ENCODE measurements around the gene PPIP5K2.

The PPIP5K2 gene

DNA sequence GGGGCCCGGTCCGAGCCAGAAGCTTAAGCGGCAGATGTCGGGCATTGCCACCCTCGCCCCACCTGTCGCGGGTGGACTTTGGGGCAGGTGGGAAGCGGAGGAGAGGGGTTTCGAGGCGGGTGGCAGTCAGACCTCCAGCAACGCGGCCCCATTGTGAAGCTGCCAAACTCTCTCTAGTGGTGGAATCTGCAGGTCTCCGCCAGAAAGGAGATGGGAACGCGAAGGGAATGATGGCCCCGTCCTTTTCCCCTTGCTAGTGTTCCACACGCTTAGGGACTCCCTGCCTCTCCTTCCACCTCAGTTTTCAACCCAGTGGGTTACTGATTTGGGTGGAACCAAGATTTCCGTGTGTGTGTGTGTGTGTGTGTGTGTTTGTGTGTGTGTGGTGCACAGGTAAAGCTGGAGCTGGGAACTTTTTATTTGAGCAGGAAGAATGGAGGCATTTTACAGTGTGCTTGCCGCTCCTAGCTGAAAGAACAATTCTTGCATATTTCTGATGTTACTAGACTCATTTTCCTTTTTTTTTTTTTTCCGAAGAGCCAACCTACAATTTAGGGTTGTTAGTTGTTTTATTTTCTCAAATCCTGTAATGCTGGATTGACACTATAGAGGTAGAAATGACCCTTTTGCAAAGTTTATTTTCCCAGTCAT lies 139.7 kb downstream of the PPIP5K2 start:
- H3K4me1 ChIP-seq (ENCODE audit: control insufficient read depth, low read length): peaks cover 16% of the 10 kb centered on the region
- H3K79me2 ChIP-seq (ENCODE audit: control insufficient read depth, low read length): peaks cover 55% of the 10 kb centered on the region
- H3F3A ChIP-seq (ENCODE audit: control insufficient read depth, insufficient read depth): no peaks in the 10 kb centered on the region
- peak overlapping the region; percentile 64 for H3K27ac ChIP-seq (ENCODE audit: low read depth, low read length)
- no peaks in the 10 kb centered on the region for H3K9me2 ChIP-seq (replicated peaks; ENCODE audit: control insufficient read depth, low read length)
- H3K27me3 ChIP-seq (ENCODE audit: control insufficient read depth, low read length): no peaks in the 10 kb centered on the region
- TF ChIP-seq EZH2phosphoT487 (IDR thresholded peaks at IDR 0.05; ENCODE audit: borderline replicate concordance, low read length): no peak
- TF ChIP-seq, protein P1, sequence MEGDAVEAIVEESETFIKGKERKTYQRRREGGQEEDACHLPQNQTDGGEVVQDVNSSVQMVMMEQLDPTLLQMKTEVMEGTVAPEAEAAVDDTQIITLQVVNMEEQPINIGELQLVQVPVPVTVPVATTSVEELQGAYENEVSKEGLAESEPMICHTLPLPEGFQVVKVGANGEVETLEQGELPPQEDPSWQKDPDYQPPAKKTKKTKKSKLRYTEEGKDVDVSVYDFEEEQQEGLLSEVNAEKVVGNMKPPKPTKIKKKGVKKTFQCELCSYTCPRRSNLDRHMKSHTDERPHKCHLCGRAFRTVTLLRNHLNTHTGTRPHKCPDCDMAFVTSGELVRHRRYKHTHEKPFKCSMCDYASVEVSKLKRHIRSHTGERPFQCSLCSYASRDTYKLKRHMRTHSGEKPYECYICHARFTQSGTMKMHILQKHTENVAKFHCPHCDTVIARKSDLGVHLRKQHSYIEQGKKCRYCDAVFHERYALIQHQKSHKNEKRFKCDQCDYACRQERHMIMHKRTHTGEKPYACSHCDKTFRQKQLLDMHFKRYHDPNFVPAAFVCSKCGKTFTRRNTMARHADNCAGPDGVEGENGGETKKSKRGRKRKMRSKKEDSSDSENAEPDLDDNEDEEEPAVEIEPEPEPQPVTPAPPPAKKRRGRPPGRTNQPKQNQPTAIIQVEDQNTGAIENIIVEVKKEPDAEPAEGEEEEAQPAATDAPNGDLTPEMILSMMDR (IDR thresholded peaks at IDR 0.05; ENCODE audit: low read depth, low read length, poor library complexity, severe bottlenecking): no peak
- no peaks in the 10 kb centered on the region for H3K9me3 ChIP-seq (ENCODE audit: control insufficient read depth, insufficient read depth, low read length)
- no peaks in the 10 kb centered on the region for H3K36me3 ChIP-seq (ENCODE audit: control insufficient read depth, low read length)
- H3K4me2 ChIP-seq (ENCODE audit: low read length): peak overlapping the region; percentile 94
- H3K4me3 ChIP-seq (ENCODE audit: low read length): peak overlapping the region; percentile 96
- peaks cover under 1% of the 10 kb centered on the region; the same call in 1 of the 2 replicates for H4K20me1 ChIP-seq (ENCODE audit: control insufficient read depth, insufficient read depth, low read depth, low read length)

DNA sequence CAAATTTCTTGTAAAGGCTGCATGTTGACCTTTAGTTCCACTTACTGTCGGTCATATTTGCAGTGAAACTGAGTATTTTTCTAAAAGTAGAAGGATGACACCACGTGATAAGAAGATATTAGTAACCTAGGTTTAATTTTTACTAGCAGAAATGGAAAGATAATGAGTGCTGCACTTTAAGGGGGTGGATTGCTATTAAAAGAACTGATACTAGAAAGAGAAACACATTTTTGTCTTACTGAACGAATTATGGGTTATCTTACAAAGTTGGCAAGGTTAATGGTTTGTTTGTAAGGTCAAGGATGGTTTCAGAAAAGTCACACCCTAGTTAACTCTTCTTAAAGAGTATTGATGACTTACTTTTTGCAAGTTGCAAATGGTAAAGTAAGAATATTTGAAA lies 140.8 kb downstream of the PPIP5K2 start:
- H3K4me1 ChIP-seq (ENCODE audit: control insufficient read depth, low read length): peaks cover 16% of the 10 kb centered on the region
- H3K9me2 ChIP-seq (replicated peaks; ENCODE audit: control insufficient read depth, low read length): no peaks in the 10 kb centered on the region
- no peaks in the 10 kb centered on the region for H3K36me3 ChIP-seq (ENCODE audit: control insufficient read depth, low read length)
- H3K27me3 ChIP-seq (ENCODE audit: control insufficient read depth, low read length): no peaks in the 10 kb centered on the region
- H3K4me3 ChIP-seq (ENCODE audit: low read length): peak overlapping the region; percentile 30
- no peaks in the 10 kb centered on the region for H3K9me3 ChIP-seq (ENCODE audit: control insufficient read depth, insufficient read depth, low read length)
- peak overlapping the region; percentile 94 for H3K4me2 ChIP-seq (ENCODE audit: low read length)
- H3F3A ChIP-seq (ENCODE audit: control insufficient read depth, insufficient read depth): no peaks in the 10 kb centered on the region
- H4K20me1 ChIP-seq (ENCODE audit: control insufficient read depth, insufficient read depth, low read depth, low read length): peaks cover 5% of the 10 kb centered on the region; the same call in 1 of the 2 replicates
- H3K79me2 ChIP-seq (ENCODE audit: control insufficient read depth, low read length): peaks cover 65% of the 10 kb centered on the region
- TF ChIP-seq EZH2phosphoT487 (IDR thresholded peaks at IDR 0.05; ENCODE audit: borderline replicate concordance, low read length): no peak
- TF ChIP-seq, protein P1 (IDR thresholded peaks at IDR 0.05; ENCODE audit: low read depth, low read length, poor library complexity, severe bottlenecking): no peak
- H3K27ac ChIP-seq (ENCODE audit: low read depth, low read length): no peak overlapping the region
